Common myeloid progenitor, CD34-positive (primary cell): Measurements from ENCODE around the gene ATP8A2.

Source experiments
- CTCF ChIA-PET: fragments of 350-600 bp; sonication (Branson Sonifier 250); formaldehyde crosslinking; loops from one replicate; lab custom pipeline; 2021; ENCODE audit warnings: antibody characterized with exemption; lab: Charles Lee
- POLR2A ChIA-PET: fragments of 350-600 bp; sonication (Branson Sonifier 250); formaldehyde crosslinking; loops from one replicate; lab custom pipeline; 2021; ENCODE audit warnings: antibody characterized with exemption; lab: Charles Lee
- DNase-seq, 3 donors: peaks; one replicate each; pipeline versions ENCODE4 v3.0.0 to v3.0.0-alpha.2; 2013
- H3K27ac ChIP-seq, 2 experiments: 1 replicate in 1 of 2; 2 replicates in 1 of 2; pipeline ENCODE4 v1.7.0; 2013; ENCODE audit warnings: inconsistent platforms in 2 of 2, low read length in 2 of 2, mild to moderate bottlenecking in 2 of 2, low read depth in 1 of 2, moderate library complexity in 1 of 2; ENCODE audit not compliant: severe bottlenecking in 2 of 2, insufficient read depth in 1 of 2, poor library complexity in 1 of 2
- H3K27me3 ChIP-seq, 5 experiments: replicated peaks in 2 of 5; 1 replicate in 3 of 5; 2 replicates in 2 of 5; pipeline versions ENCODE4 v1.6.1 to v1.7.0; 2013; ENCODE audit warnings: low read length in 4 of 5, mild to moderate bottlenecking in 2 of 5, moderate library complexity in 2 of 5, inconsistent platforms in 1 of 5; ENCODE audit not compliant: insufficient read depth in 5 of 5, control insufficient read depth in 4 of 5
- H3K36me3 ChIP-seq, 4 experiments: 1 replicate in 2 of 4; 2 replicates in 2 of 4; pipeline versions ENCODE4 v1.6.1 to v1.7.0; 2013; ENCODE audit warnings: low read length in 3 of 4, control low read depth in 1 of 4, mild to moderate bottlenecking in 1 of 4; ENCODE audit not compliant: control insufficient read depth in 4 of 4, insufficient read depth in 4 of 4
- H3K4me1 ChIP-seq, 4 experiments: 1 replicate in 3 of 4; 2 replicates in 1 of 4; pipeline versions ENCODE4 v1.6.1 to v1.7.1; 2013; ENCODE audit warnings: low read length in 3 of 4, mild to moderate bottlenecking in 3 of 4, control low read depth in 1 of 4, inconsistent platforms in 1 of 4, moderate library complexity in 1 of 4; ENCODE audit not compliant: control insufficient read depth in 4 of 4, insufficient read depth in 4 of 4; ENCODE audit errors: control extremely low read depth in 1 of 4
- H3K4me3 ChIP-seq, 7 experiments: 1 replicate in 4 of 7; 2 replicates in 3 of 7; pipeline versions ENCODE4 v1.5.1 to v1.7.0; 2013; ENCODE audit warnings: mild to moderate bottlenecking in 7 of 7, low read length in 6 of 7, moderate library complexity in 6 of 7, inconsistent platforms in 2 of 7, low read depth in 2 of 7, control low read depth in 1 of 7; ENCODE audit not compliant: insufficient read depth in 4 of 7, control insufficient read depth in 1 of 7; ENCODE audit errors: extremely low read depth in 1 of 7
- H3K9me3 ChIP-seq, 5 experiments: 1 replicate in 4 of 5; 2 replicates in 1 of 5; pipeline versions ENCODE4 v1.6.1 to v1.7.1; 2013; ENCODE audit warnings: low read length in 4 of 5, mild to moderate bottlenecking in 2 of 5, inconsistent platforms in 1 of 5, low read depth in 1 of 5, moderate library complexity in 1 of 5; ENCODE audit not compliant: control insufficient read depth in 4 of 5, insufficient read depth in 2 of 5; ENCODE audit errors: control extremely low read depth in 1 of 5
- WGBS: methylation state at CpG from one replicate; pipeline ENCODE4 v1.1.5; 2013; ENCODE audit not compliant: insufficient coverage; 5-methylcytosine and 5-hydroxymethylcytosine counted together

Gene ATP8A2

GRCh38 chr13:25579221-25579620, 207.4 kb downstream of the ATP8A2 start:
- 96% methylated on average over 8 of the region's 8 CpGs for WGBS
- Histone ChIP-seq H3K27ac (no peak overlapping the region), H3K9me3 (no peaks in the 10 kb centered on the region), H3K27me3 (peaks cover 0 to 46% (median 14%) of the 10 kb centered on the region in 5 experiments), H3K4me1 (no peaks in the 10 kb centered on the region), H3K36me3 (no peaks in the 10 kb centered on the region), H3K4me3 (no peak overlapping the region)
- POLR2A ChIA-PET, result no interaction called here
- DNase-seq, result no peak
- CTCF ChIA-PET, result no interaction called here

- POLR2A ChIA-PET, result no interaction called here
Observed at GRCh38 chr13:25581351-25581750, 209.6 kb downstream of the ATP8A2 start.

GRCh38 chr13:25584087-25584486, 212.3 kb downstream of the ATP8A2 start:
- DNase-seq, result no peak
- POLR2A ChIA-PET, result no interaction called here
- H3K27me3 ChIP-seq, result peaks cover 2 to 35% (median 11%) of the 10 kb centered on the region in 5 experiments
- no peaks in the 10 kb centered on the region for H3K36me3 ChIP-seq
- H3K4me1 ChIP-seq, result no peaks in the 10 kb centered on the region
- no peak overlapping the region for H3K27ac ChIP-seq
- WGBS, result 65% methylated on average over 6 of the region's 6 CpGs
- CTCF ChIA-PET, result interaction anchor here (2.0 kb wide), 1 partner anchor 10 kb away, joined by 7 read pairs; no protein-coding TSS in a partner anchor
- no peaks in the 10 kb centered on the region for H3K9me3 ChIP-seq
- no peak overlapping the region for H3K4me3 ChIP-seq

More at GRCh38 chr13:25581351-25581750, 209.6 kb downstream of the ATP8A2 start:
- DNase-seq, result no peak
- Histone ChIP-seq H3K36me3 (no peaks in the 10 kb centered on the region), H3K4me1 (no peaks in the 10 kb centered on the region), H3K9me3 (no peaks in the 10 kb centered on the region), H3K4me3 (no peak overlapping the region), H3K27me3 (peaks cover 0 to 39% (median 13%) of the 10 kb centered on the region in 5 experiments), H3K27ac (no peak overlapping the region)
- CTCF ChIA-PET, result no interaction called here
- WGBS, result 82% methylated on average over 2 of the region's 2 CpGs

- CTCF ChIA-PET, result interaction anchor here (2.0 kb wide), 1 partner anchor 10 kb away, joined by 7 read pairs; no protein-coding TSS in a partner anchor
- Histone ChIP-seq H3K27ac (no peak overlapping the region), H3K27me3 (peaks cover 2 to 29% (median 11%) of the 10 kb centered on the region in 5 experiments), H3K4me3 (no peak overlapping the region), H3K4me1 (no peaks in the 10 kb centered on the region), H3K36me3 (no peaks in the 10 kb centered on the region), H3K9me3 (no peaks in the 10 kb centered on the region)
- WGBS, result no CpG with 5 or more reads among the region's 5 CpGs
- DNase-seq, result no peak
- POLR2A ChIA-PET, result no interaction called here
Observed at GRCh38 chr13:25585000-25585399, 213.2 kb downstream of the ATP8A2 start.

- POLR2A ChIA-PET, result no interaction called here
- no peak overlapping the region for H3K4me3 ChIP-seq
- no peaks in the 10 kb centered on the region for H3K4me1 ChIP-seq
- H3K27me3 ChIP-seq, result peaks cover 3 to 25% (median 11%) of the 10 kb centered on the region in 5 experiments
- no peaks in the 10 kb centered on the region for H3K36me3 ChIP-seq
- H3K27ac ChIP-seq, result no peak overlapping the region
- no peaks in the 10 kb centered on the region for H3K9me3 ChIP-seq
- CTCF ChIA-PET, result no interaction called here
- no peak for DNase-seq
- no CpG with 5 or more reads among the region's 1 CpG for WGBS
Observed at GRCh38 chr13:25587326-25587980, 215.7 kb downstream of the ATP8A2 start.

- CTCF ChIA-PET, result no interaction called here
Observed at GRCh38 chr13:25588336-25589060, 216.7 kb downstream of the ATP8A2 start.

GRCh38 chr13:25598421-25598820, 226.6 kb downstream of the ATP8A2 start:
- CTCF ChIA-PET, result no interaction called here
- H3K36me3 ChIP-seq, result no peaks in the 10 kb centered on the region

More at GRCh38 chr13:25588336-25589060, 216.7 kb downstream of the ATP8A2 start:
- WGBS, result 88% methylated on average over 11 of the region's 12 CpGs
- POLR2A ChIA-PET, result no interaction called here
- Histone ChIP-seq H3K27me3 (peaks cover 2 to 27% (median 11%) of the 10 kb centered on the region in 5 experiments), H3K36me3 (no peaks in the 10 kb centered on the region), H3K4me3 (no peak overlapping the region), H3K4me1 (no peaks in the 10 kb centered on the region), H3K9me3 (no peaks in the 10 kb centered on the region), H3K27ac (no peak overlapping the region)
- DNase-seq, result no peak

More at GRCh38 chr13:25598421-25598820, 226.6 kb downstream of the ATP8A2 start:
- H3K27ac ChIP-seq, result no peak overlapping the region
- POLR2A ChIA-PET, result no interaction called here
- H3K27me3 ChIP-seq, result peaks cover 0 to 20% (median 5%) of the 10 kb centered on the region in 5 experiments
- H3K9me3 ChIP-seq, result no peaks in the 10 kb centered on the region
- no peaks in the 10 kb centered on the region for H3K4me1 ChIP-seq
- 100% methylated on average over 1 of the region's 2 CpGs for WGBS
- H3K4me3 ChIP-seq, result no peak overlapping the region
- no peak for DNase-seq
